ENCODE results near the gene PRIM2. TPM values are rescaled to one million over a fixed set of nuclear protein-coding genes. Genes with fewer than 3 reads are reported as not detected.
"Not testable (repeated sequence)": the region's sequence is repeated elsewhere in the genome, so short reads cannot be mapped to it uniquely, and the experiment has no call there.

Gene PRIM2
- total and polyA plus RNA-seq, 2 of the 8 experiments (the other 6 are each of a cell fraction or from before 2014, with no cell fraction given) = 20.8 to 46.8 TPM

DNA sequence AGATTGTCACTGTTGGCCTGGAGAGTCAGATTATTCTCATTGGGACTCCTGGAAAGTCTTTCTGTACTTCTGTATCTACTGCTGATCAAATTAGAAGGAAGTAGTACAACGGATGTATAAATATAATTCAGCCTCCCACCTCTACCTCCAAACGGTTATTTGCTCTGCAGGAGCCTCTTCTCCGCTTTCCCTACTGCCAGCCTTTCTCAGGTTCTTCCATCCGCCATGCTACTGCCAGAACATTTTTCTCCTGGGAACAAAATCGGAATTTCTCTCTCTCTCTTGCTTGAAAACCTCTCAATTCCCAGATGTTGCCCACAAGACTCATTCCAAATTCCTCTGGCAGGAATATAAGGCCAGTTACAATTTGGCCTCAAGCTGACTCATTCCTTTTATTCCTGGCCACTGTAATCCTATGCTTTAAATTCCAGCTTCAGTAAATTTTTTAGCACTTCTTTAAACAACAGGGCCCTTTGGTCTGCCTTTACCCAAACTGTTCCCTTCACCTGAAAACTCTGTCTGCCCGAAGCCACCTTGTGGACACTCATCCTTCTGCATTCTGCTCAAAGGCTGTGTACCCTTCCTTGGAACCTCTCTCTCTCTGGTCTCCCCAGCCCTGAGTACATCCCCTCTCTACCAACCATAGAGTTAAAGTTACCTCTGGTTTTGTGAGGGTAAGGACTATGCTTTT lies 354.7 kb downstream of the PRIM2 start:
- H4K20me1 ChIP-seq (replicated peaks in 1 of 2; ENCODE audit: control insufficient read depth in 1 of 2, insufficient read depth in 2 of 2, low read length in 2 of 2); H3K4me1 ChIP-seq (replicated peaks in 1 of 4; ENCODE audit: control insufficient read depth in 3 of 4, insufficient read depth in 4 of 4, low read length in 3 of 4); H3K14ac ChIP-seq (ENCODE audit: insufficient read length); H3K79me2 ChIP-seq (ENCODE audit: control insufficient read depth in 1 of 2, insufficient read depth in 2 of 2, low read length in 2 of 2); H2BK12ac ChIP-seq (ENCODE audit: low read depth, low read length); H2BK15ac ChIP-seq (ENCODE audit: low read length); H2BK120ac ChIP-seq (replicated peaks; ENCODE audit: low read depth, low read length); H3K79me1 ChIP-seq (ENCODE audit: low read depth, low read length); H3K56ac ChIP-seq (replicated peaks; ENCODE audit: insufficient read length, low read depth, low read length); H2BK20ac ChIP-seq (ENCODE audit: low read length); H3K18ac ChIP-seq (ENCODE audit: extremely low read depth, low read length); H3K9me3 ChIP-seq (ENCODE audit: insufficient read depth in 2 of 2, low read depth in 1 of 2, low read length in 1 of 2); H3K9ac ChIP-seq (replicated peaks in 1 of 4; ENCODE audit: extremely low read depth in 1 of 4, low read depth in 3 of 4, low read length in 3 of 4); POLR2A ChIA-PET (ENCODE audit: partially characterized antibody); H3K4me3 ChIP-seq (ENCODE audit: extremely low read depth in 1 of 4, insufficient read depth in 2 of 4, low read depth in 3 of 4, low read length in 4 of 4); H2AK5ac ChIP-seq (ENCODE audit: low read depth, low read length); H3K27ac ChIP-seq (ENCODE audit: low read depth, low read length); DNase-seq (ENCODE audit: low read depth in 1 of 2, low spot score in 2 of 2); H2AFZ ChIP-seq (ENCODE audit: low read length); H3K23ac ChIP-seq (ENCODE audit: insufficient read length); H4K5ac ChIP-seq (ENCODE audit: insufficient read length, low read depth, low read length); H3K4ac ChIP-seq (replicated peaks; ENCODE audit: insufficient read length, low read depth, low read length); H3K4me2 ChIP-seq (ENCODE audit: insufficient read depth in 1 of 2, low read depth in 2 of 2, low read length in 2 of 2); H3K36me3 ChIP-seq (ENCODE audit: control insufficient read depth in 2 of 4, insufficient read depth in 4 of 4, low read length in 3 of 4); H3K23me2 ChIP-seq (ENCODE audit: low read depth, low read length); H2BK5ac ChIP-seq (ENCODE audit: low read depth, low read length); H3K27me3 ChIP-seq (replicated peaks in 1 of 4; ENCODE audit: control insufficient read depth in 3 of 4, extremely low read depth in 1 of 4, insufficient read depth in 3 of 4, low read length in 3 of 4); H4K91ac ChIP-seq (replicated peaks; ENCODE audit: insufficient read length, low read length); H4K8ac ChIP-seq (ENCODE audit: extremely low read depth, insufficient read depth, low read length): not testable (repeated sequence)
- CTCF ChIA-PET (ENCODE audit: partially characterized antibody) = interaction anchor here (0.8 kb wide), 1 partner anchor 349 kb away, joined by 3 read pairs; no protein-coding TSS in a partner anchor
- FAIRE-seq = peak; percentile 24
- WGBS, 2 experiments (ENCODE audit: extremely low coverage in 1 of 2, insufficient coverage in 1 of 2, insufficient read length in 1 of 2, insufficient replicate concordance in 2 of 2, low coverage in 1 of 2, low lambda C conversion rate in 2 of 2, missing lambda C conversion rate in 1 of 2) = 89% methylated on average over 6 of the region's 6 CpGs; no CpG with 5 or more reads in 1 of the 2 experiments
- TF ChIP-seq RAD21 (IDR thresholded peaks at IDR 0.05 in 1 of 2, conservative IDR thresholded peaks at IDR 0.05 in 1 of 2; ENCODE audit: low read depth in 2 of 2, low read length in 2 of 2) (peak; percentile 48 to 52; a peak in 3 of 4 replicates), CTCF (IDR thresholded peaks at IDR 0.05; ENCODE audit: control extremely low read depth in 1 of 3, insufficient read depth in 1 of 3, low read depth in 1 of 3, low read length in 3 of 3) (peak; percentile 40 to 59 (median 55))

All from H1 (cell line).